Left ventricle myocardium inferior (tissue), 1 donor: ENCODE results near the gene TCFL5. TPM values are rescaled to one million over a fixed set of nuclear protein-coding genes. Genes with fewer than 3 reads are reported as not detected.

ENCODE experiments used
- DNase-seq: peaks from one replicate; pipeline ENCODE4 v3.0.0-alpha.2; 2020
- H3K27ac ChIP-seq: fragments of 200-600 bp; replicated peaks from 2 replicates; pipeline ENCODE4 v1.8.0; 2021
- H3K27me3 ChIP-seq: fragments of 200-600 bp; 2 replicates; pipeline ENCODE4 v1.8.0; 2021; ENCODE audit warnings: low read depth
- H3K36me3 ChIP-seq: fragments of 200-600 bp; 2 replicates; pipeline ENCODE4 v1.8.0; 2021
- H3K4me1 ChIP-seq: fragments of 200-600 bp; 2 replicates; pipeline ENCODE4 v1.8.0; 2021
- H3K4me3 ChIP-seq: fragments of 200-600 bp; 2 replicates; pipeline ENCODE4 v1.8.0; 2021; ENCODE audit warnings: mild to moderate bottlenecking, moderate library complexity
- H3K9me3 ChIP-seq: fragments of 200-600 bp; replicated peaks from 2 replicates; pipeline ENCODE4 v1.8.0; 2021
- CTCF ChIP-seq: fragments of 200-600 bp; IDR thresholded peaks from 2 replicates; pipeline ENCODE4 v1.8.0; 2021; ENCODE audit warnings: antibody characterized with exemption, mild to moderate bottlenecking, borderline replicate concordance
- intact Hi-C: fragments of 100-400 bp; cut with micrococcal nuclease; formaldehyde crosslinking; loops from one replicate; pipeline ENCODE4 v1.11.0; 2022
- total RNA-seq: library from RNA; stranded (reverse); fragmentation: NEBNext Ultra II Directional; extraction: Animal tissue kit (Norgen Biotek cat#: 25700); gene quantifications from one replicate; pipeline ENCODE4 v1.2.1, GENCODE V29; 2021
- donor health status: DM: no; HTN: yes; CAD: no; lungs with severe emphysema.

The TCFL5 gene
- total RNA-seq, 1 donor from 2014 or later: 6.6 TPM

- H3K9me3 ChIP-seq: no peaks in the 10 kb centered on the region
- DNase-seq: no peak
- intact Hi-C loops: loop anchor here (10.0 kb wide), 1 partner anchor 293 kb away; no protein-coding TSS in a partner anchor
- TF ChIP-seq CTCF: no peak
- H3K27ac ChIP-seq: peak overlapping the region; percentile 92
- H3K36me3 ChIP-seq: peaks cover 35% of the 10 kb centered on the region
- peak overlapping the region; percentile 81 for H3K4me3 ChIP-seq
- no peaks in the 10 kb centered on the region for H3K27me3 ChIP-seq
- H3K4me1 ChIP-seq: peaks cover 61% of the 10 kb centered on the region
Observed at GRCh38 chr20:62797671-62798532, 63.7 kb downstream of the TCFL5 start.

GRCh38 chr20:62796699-62797491 is 64.7 kb downstream of the TCFL5 start:
- peaks cover 35% of the 10 kb centered on the region for H3K36me3 ChIP-seq
- H3K4me3 ChIP-seq: peak overlapping the region; percentile 81
- peak overlapping the region; percentile 92 for H3K27ac ChIP-seq
- peaks cover 53% of the 10 kb centered on the region for H3K4me1 ChIP-seq
- H3K9me3 ChIP-seq: no peaks in the 10 kb centered on the region
- H3K27me3 ChIP-seq: no peaks in the 10 kb centered on the region
- DNase-seq: no peak
- TF ChIP-seq CTCF: no peak
- intact Hi-C loops: loop anchor here (10.0 kb wide), 1 partner anchor 292 kb away; no protein-coding TSS in a partner anchor

- H3K27ac ChIP-seq: peak overlapping the region; percentile 92
- H3K36me3 ChIP-seq: peaks cover 27% of the 10 kb centered on the region
- H3K4me3 ChIP-seq: peak overlapping the region; percentile 81
- no peaks in the 10 kb centered on the region for H3K9me3 ChIP-seq
- peaks cover 48% of the 10 kb centered on the region for H3K4me1 ChIP-seq
- H3K27me3 ChIP-seq: no peaks in the 10 kb centered on the region
- no peak for TF ChIP-seq CTCF
- no peak for DNase-seq
- intact Hi-C loops: loop anchor here (10.0 kb wide), 1 partner anchor 290 kb away; no protein-coding TSS in a partner anchor
Observed at GRCh38 chr20:62795023-62795761, 66.4 kb downstream of the TCFL5 start.

- Histone ChIP-seq H3K9me3 (no peaks in the 10 kb centered on the region), H3K36me3 (peaks cover 16% of the 10 kb centered on the region), H3K4me1 (peaks cover 48% of the 10 kb centered on the region), H3K4me3 (peak overlapping the region; percentile 81), H3K27me3 (no peaks in the 10 kb centered on the region), H3K27ac (peak overlapping the region; percentile 92)
- peak; percentile 97 for DNase-seq
- intact Hi-C loops: loop anchor here (5.0 to 10.0 kb wide), 2 partner anchors 127 to 289 kb away; no protein-coding TSS in a partner anchor
- TF ChIP-seq CTCF: no peak
Observed at GRCh38 chr20:62794007-62794724, 67.5 kb downstream of the TCFL5 start.
